KBM-7 (cell line): Measurements from ENCODE around the gene AMOTL1.

Source experiments
- DNase-seq: peaks from one replicate; pipeline ENCODE4 v3.0.0-alpha.2; 2015
- in situ Hi-C: fragments of 300-500 bp; cut with MboI; formaldehyde crosslinking; loops from 2 replicates; pipeline ENCODE4 v1.14.3; 2020; ENCODE audit warnings: low sequenced_read_pairs, low pct_unique_long_range_greater_than_20kb, mixed read lengths

AMOTL1 gene

GRCh38 chr11:94740083-94741021, 27.8 kb upstream of the AMOTL1 start:
- peak; percentile 23 for DNase-seq
- in situ Hi-C loops, result no loop called here

GRCh38 chr11:94741022-94741679, 27.0 kb upstream of the AMOTL1 start:
- peak; percentile 65 for DNase-seq
- in situ Hi-C loops, result no loop called here

GRCh38 chr11:94742665-94743064, 25.5 kb upstream of the AMOTL1 start:
- in situ Hi-C loops, result no loop called here

DNA sequence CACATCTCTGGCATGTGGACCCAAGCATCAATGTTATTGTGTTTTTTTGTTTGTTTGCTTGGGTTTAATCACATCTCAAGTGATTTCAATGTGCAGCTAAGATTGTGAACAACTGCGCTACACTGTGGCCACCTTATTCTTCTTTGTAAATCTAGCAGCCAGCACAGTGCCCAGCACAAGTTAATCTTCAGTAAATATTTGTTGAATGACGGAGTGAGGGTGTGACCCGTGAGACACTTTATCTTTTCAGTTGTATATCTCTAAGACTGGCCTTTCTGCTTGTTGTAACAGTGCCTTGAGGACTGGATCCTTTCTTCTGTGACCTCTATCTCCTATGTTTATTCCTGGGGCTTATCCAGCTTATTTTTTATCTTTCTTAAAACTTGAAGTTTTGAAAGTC, 21.4 kb upstream of the AMOTL1 start:
- DNase-seq, result no peak
- in situ Hi-C loops, result no loop called here

More at GRCh38 chr11:94742665-94743064, 25.5 kb upstream of the AMOTL1 start:
- DNase-seq, result no peak

- no peak for DNase-seq
- in situ Hi-C loops, result no loop called here
Observed at GRCh38 chr11:94747146-94747545, 21.0 kb upstream of the AMOTL1 start.

GRCh38 chr11:94747601-94748041, 20.5 kb upstream of the AMOTL1 start:
- no peak for DNase-seq
- in situ Hi-C loops, result no loop called here

DNA sequence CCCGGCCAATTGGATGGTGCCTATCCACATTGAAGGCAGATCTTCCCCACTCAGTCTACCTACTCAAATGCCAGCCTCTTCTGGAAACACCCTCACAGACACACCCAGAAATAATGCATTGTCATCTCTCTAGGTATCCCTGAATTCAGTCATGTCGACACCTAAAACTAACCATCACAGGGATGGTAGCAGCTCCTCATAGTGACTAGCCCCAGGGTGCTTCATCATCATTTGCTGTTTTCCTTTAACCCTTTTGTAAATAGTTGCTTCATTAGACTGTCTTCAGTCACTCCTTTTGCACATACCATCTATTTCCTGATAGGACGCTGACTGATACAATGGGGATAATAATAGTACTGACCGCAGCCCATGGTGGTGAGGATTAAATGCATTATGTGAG, 18.8 kb upstream of the AMOTL1 start:
- in situ Hi-C loops, result no loop called here
- DNase-seq, result no peak

GRCh38 chr11:94750319-94751217, 17.6 kb upstream of the AMOTL1 start:
- in situ Hi-C loops, result loop anchor here (25.0 kb wide), 1 partner anchor 113 kb away; no protein-coding TSS in a partner anchor
- DNase-seq, result peak; percentile 58

DNA sequence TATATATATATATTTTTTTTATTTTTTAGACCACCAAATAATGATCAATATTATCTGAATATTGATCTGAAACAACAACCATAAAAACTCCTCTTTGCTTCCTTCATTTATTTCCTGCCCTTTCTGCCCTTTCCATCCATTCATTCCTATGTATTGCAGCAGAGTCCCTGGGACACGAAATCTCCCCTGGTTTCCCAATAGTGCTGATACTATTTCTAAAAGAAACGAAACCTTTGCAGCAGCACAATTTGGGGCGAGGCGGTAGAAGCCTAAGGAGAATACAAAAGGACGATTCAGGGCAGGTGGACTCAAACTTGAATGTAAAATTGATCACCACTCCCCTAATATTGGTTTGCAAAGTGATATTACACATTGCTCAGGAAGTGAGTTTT, 16.9 kb upstream of the AMOTL1 start:
- no peak for DNase-seq
- in situ Hi-C loops, result loop anchor here (25.0 kb wide), 1 partner anchor 114 kb away; no protein-coding TSS in a partner anchor

GRCh38 chr11:94751786-94752185, 16.4 kb upstream of the AMOTL1 start:
- in situ Hi-C loops, result loop anchor here (25.0 kb wide), 1 partner anchor 114 kb away; no protein-coding TSS in a partner anchor

DNA sequence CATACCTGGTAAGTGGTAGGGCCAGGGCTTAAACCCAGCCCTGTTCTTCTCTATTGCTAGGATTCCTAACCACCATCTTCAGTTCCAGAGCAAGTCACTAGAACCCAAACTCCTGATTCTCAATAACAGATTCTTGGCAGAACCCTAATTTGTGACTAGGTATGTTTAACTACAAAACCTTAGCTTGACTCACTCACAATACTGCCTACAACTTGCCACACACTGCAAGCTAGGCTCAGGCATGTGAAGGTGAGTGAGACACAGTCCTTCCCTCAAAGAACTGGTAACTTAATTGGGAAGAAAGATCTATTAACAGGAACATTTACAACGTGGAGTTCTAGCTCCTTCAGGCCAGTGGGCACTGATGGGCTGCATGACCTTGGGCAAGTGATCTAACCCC, 14.5 kb upstream of the AMOTL1 start:
- in situ Hi-C loops, result loop anchor here (25.0 kb wide), 1 partner anchor 116 kb away; no protein-coding TSS in a partner anchor

More at GRCh38 chr11:94751786-94752185, 16.4 kb upstream of the AMOTL1 start:
- no peak for DNase-seq

DNA sequence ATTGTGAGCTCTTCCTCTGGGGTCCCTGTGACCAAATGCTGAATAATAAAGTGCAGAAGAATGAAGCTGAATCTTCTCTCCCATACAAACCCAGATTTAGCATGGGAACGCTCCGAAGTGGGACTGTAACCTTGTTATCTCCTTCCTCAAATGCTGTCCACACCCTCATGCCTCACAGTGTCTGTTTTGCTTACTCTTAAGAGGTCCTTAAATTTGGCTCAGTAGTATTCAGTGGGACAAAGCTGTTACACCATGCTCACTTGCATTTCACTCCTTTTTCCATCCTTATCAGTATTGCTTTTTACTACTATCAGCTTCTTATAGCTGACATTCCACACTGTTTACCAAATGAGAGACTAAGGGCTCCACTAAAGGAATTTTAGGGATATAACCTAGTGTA, 13.8 kb upstream of the AMOTL1 start:
- no peak for DNase-seq
- in situ Hi-C loops, result loop anchor here (25.0 kb wide), 1 partner anchor 117 kb away; no protein-coding TSS in a partner anchor

More for the DNA sequence above, 14.5 kb upstream of the AMOTL1 start:
- DNase-seq, result no peak

GRCh38 chr11:94754819-94755218, 13.3 kb upstream of the AMOTL1 start:
- in situ Hi-C loops, result loop anchor here (25.0 kb wide), 1 partner anchor 118 kb away; no protein-coding TSS in a partner anchor
- no peak for DNase-seq

DNA sequence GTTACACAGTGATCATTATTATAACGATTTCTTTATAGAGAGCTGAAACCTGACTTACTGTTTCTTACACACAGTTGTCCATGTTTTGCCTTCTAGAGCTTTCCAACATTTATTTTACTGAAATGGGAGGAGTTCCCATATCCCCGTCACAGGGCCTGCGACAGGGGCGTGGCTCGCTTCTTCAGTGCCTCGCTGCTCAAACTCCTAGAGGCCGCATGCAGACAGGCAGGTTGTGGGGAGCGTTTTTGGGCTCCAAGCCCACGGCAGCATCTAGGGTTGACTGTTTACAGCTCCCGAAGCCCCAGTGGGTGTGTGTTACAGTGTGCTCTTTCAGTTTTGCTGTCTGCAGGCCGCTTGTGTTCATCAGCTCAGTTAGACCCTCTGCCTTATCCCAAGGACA, 12.7 kb upstream of the AMOTL1 start:
- DNase-seq, result no peak
- in situ Hi-C loops, result loop anchor here (25.0 kb wide), 1 partner anchor 118 kb away; no protein-coding TSS in a partner anchor

DNA sequence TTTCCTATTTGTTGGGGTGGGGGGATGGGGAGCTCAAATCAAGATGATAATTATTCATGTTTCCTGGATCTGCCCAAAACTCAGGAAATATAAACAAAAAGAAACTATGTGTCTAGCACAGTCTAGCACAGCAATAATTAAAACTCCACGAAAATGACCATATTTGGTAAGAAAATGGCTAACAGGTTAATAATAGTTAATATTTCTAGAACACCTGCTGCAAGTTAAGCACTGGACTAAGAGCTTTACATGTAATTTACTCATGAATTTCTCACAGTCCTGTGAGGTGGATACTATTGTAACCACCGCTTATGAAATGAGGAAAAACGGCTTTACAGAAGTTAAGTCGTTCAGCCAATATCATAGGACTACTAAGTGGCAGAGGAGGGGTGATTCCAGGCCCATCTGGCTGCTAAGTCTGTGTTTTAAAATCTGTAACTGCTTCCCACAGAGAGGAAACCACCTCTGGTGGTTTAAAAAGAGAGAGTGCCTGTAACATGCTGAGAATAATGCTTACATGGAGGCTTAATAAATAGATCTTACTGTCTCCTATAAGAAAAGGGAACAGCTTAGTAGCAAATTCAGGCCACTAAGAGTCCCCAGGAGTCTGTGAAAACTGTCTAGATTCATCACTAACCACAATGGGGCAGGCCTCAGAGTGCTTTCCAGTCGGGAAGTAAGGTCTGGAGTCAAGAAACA, 11.0 kb upstream of the AMOTL1 start:
- DNase-seq, result peak; percentile 52

GRCh38 chr11:94758666-94759065, 9.5 kb upstream of the AMOTL1 start:
- DNase-seq, result no peak
- in situ Hi-C loops, result loop anchor here (25.0 kb wide), 1 partner anchor 121 kb away; no protein-coding TSS in a partner anchor

More for the DNA sequence above, 11.0 kb upstream of the AMOTL1 start:
- in situ Hi-C loops, result loop anchor here (25.0 kb wide), 1 partner anchor 120 kb away; no protein-coding TSS in a partner anchor

DNA sequence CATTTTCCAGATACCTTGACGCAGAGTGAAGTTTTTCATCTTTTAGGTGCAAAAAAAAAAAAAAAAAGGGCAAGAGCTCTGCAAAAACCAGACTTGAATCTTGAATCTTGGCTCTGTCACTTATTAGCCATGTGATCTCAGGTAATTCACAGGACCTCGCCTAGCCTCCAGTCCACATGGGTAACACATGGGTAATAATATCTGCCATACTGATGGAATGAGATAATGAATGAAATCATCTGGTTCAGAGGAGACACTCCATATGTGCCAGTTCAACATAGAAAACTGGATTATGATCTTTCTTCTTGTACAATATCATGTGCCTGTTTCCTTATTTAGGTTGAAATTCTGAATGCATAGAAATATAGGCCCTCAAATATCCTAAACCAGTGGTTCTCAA, 8.6 kb upstream of the AMOTL1 start:
- in situ Hi-C loops, result loop anchor here (25.0 kb wide), 1 partner anchor 122 kb away; no protein-coding TSS in a partner anchor
- DNase-seq, result no peak

- no peak for DNase-seq
- in situ Hi-C loops, result loop anchor here (25.0 kb wide), 1 partner anchor 123 kb away; no protein-coding TSS in a partner anchor
Observed at GRCh38 chr11:94760296-94760695, 7.9 kb upstream of the AMOTL1 start.
